Measurements from ENCODE around the gene RTF1.

The RTF1 gene

GRCh38 chr15:41483115-41483514, 66.2 kb downstream of the RTF1 start:
- H3K4me3 ChIP-seq (IDR thresholded peaks at IDR 0.05; ENCODE audit: insufficient read depth, low read depth, low read length), result no peak overlapping the region
- H2AFZ ChIP-seq (ENCODE audit: low read depth), result no peak overlapping the region
- no peaks in the 10 kb centered on the region for H4K20me1 ChIP-seq (ENCODE audit: insufficient read depth)
- no peaks in the 10 kb centered on the region for H3K27me3 ChIP-seq (ENCODE audit: insufficient read depth, low read depth)
- no peak for TF ChIP-seq CTCF (conservative IDR thresholded peaks at IDR 0.05; ENCODE audit: low read depth, low read length)
- H3K9ac ChIP-seq, result no peak overlapping the region
- H3K27ac ChIP-seq, result peak overlapping the region; percentile 5; the same call in 1 of the 2 replicates
- no peaks in the 10 kb centered on the region for H3K79me2 ChIP-seq (ENCODE audit: insufficient read depth, low read depth)
- peak overlapping the region; percentile 65 for H3K4me2 ChIP-seq
- peaks cover 22% of the 10 kb centered on the region for H3K4me1 ChIP-seq (ENCODE audit: low read depth, poor library complexity, severe bottlenecking)
- H3K36me3 ChIP-seq (ENCODE audit: insufficient read depth), result no peaks in the 10 kb centered on the region

- peaks cover 22% of the 10 kb centered on the region for H3K4me1 ChIP-seq (ENCODE audit: low read depth, poor library complexity, severe bottlenecking)
- no peak overlapping the region for H3K4me3 ChIP-seq (IDR thresholded peaks at IDR 0.05; ENCODE audit: insufficient read depth, low read depth, low read length)
- TF ChIP-seq CTCF (conservative IDR thresholded peaks at IDR 0.05; ENCODE audit: low read depth, low read length), result no peak
- H2AFZ ChIP-seq (ENCODE audit: low read depth), result no peak overlapping the region
- H3K79me2 ChIP-seq (ENCODE audit: insufficient read depth, low read depth), result no peaks in the 10 kb centered on the region
- H3K9ac ChIP-seq, result no peak overlapping the region
- peak overlapping the region; percentile 65 for H3K4me2 ChIP-seq
- no peaks in the 10 kb centered on the region for H3K36me3 ChIP-seq (ENCODE audit: insufficient read depth)
- H3K27me3 ChIP-seq (ENCODE audit: insufficient read depth, low read depth), result no peaks in the 10 kb centered on the region
- no peaks in the 10 kb centered on the region for H4K20me1 ChIP-seq (ENCODE audit: insufficient read depth)
- peak overlapping the region; percentile 5; the same call in 1 of the 2 replicates for H3K27ac ChIP-seq
Measured at GRCh38 chr15:41483519-41483918, 66.6 kb downstream of the RTF1 start.

GRCh38 chr15:41484937-41485625, 68.2 kb downstream of the RTF1 start:
- no peak overlapping the region for H3K27ac ChIP-seq
- peaks cover 23% of the 10 kb centered on the region for H3K4me1 ChIP-seq (ENCODE audit: low read depth, poor library complexity, severe bottlenecking)
- no peak overlapping the region for H3K4me2 ChIP-seq
- no peaks in the 10 kb centered on the region for H3K36me3 ChIP-seq (ENCODE audit: insufficient read depth)
- no peaks in the 10 kb centered on the region for H3K79me2 ChIP-seq (ENCODE audit: insufficient read depth, low read depth)
- no peak for TF ChIP-seq CTCF (conservative IDR thresholded peaks at IDR 0.05; ENCODE audit: low read depth, low read length)
- H3K4me3 ChIP-seq (IDR thresholded peaks at IDR 0.05; ENCODE audit: insufficient read depth, low read depth, low read length), result no peak overlapping the region
- H3K27me3 ChIP-seq (ENCODE audit: insufficient read depth, low read depth), result no peaks in the 10 kb centered on the region
- H3K9ac ChIP-seq, result no peak overlapping the region
- no peaks in the 10 kb centered on the region for H4K20me1 ChIP-seq (ENCODE audit: insufficient read depth)
- no peak overlapping the region for H2AFZ ChIP-seq (ENCODE audit: low read depth)

GRCh38 chr15:41486286-41486685, 69.4 kb downstream of the RTF1 start:
- no peaks in the 10 kb centered on the region for H3K79me2 ChIP-seq (ENCODE audit: insufficient read depth, low read depth)
- H3K27ac ChIP-seq, result no peak overlapping the region
- no peak overlapping the region for H2AFZ ChIP-seq (ENCODE audit: low read depth)
- TF ChIP-seq CTCF (conservative IDR thresholded peaks at IDR 0.05; ENCODE audit: low read depth, low read length), result no peak
- no peaks in the 10 kb centered on the region for H3K36me3 ChIP-seq (ENCODE audit: insufficient read depth)
- no peak overlapping the region for H3K9ac ChIP-seq
- H3K4me3 ChIP-seq (IDR thresholded peaks at IDR 0.05; ENCODE audit: insufficient read depth, low read depth, low read length), result no peak overlapping the region
- H4K20me1 ChIP-seq (ENCODE audit: insufficient read depth), result no peaks in the 10 kb centered on the region
- H3K27me3 ChIP-seq (ENCODE audit: insufficient read depth, low read depth), result no peaks in the 10 kb centered on the region
- no peak overlapping the region for H3K4me2 ChIP-seq
- H3K4me1 ChIP-seq (ENCODE audit: low read depth, poor library complexity, severe bottlenecking), result peaks cover 29% of the 10 kb centered on the region

Measured in KMS-11 (cell line).